ENCODE measurements around the gene VWC2L.

VWC2L gene

DNA sequence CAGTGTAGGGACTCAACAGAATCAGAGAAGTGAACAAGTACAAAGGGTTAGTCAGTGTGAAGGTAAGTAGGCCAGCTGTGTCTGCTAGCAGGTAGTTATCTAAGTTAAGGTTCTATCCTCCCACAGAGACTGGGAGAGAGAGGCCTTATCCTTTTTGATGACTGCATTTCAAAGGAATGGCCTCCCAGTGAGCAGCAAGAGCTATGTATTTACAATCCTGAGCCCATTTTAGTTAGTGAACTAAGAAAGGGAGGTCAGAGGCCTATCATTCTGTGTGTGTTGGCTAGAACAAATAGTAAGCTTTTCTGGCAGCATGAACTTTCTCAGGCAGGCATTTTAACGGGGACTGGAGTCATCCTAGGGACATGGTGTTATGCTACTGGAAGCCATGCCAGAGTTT is 182.9 kb downstream of the VWC2L start:
- peak; percentile 10 for DNase-seq (ENCODE audit: low spot score)

DNA sequence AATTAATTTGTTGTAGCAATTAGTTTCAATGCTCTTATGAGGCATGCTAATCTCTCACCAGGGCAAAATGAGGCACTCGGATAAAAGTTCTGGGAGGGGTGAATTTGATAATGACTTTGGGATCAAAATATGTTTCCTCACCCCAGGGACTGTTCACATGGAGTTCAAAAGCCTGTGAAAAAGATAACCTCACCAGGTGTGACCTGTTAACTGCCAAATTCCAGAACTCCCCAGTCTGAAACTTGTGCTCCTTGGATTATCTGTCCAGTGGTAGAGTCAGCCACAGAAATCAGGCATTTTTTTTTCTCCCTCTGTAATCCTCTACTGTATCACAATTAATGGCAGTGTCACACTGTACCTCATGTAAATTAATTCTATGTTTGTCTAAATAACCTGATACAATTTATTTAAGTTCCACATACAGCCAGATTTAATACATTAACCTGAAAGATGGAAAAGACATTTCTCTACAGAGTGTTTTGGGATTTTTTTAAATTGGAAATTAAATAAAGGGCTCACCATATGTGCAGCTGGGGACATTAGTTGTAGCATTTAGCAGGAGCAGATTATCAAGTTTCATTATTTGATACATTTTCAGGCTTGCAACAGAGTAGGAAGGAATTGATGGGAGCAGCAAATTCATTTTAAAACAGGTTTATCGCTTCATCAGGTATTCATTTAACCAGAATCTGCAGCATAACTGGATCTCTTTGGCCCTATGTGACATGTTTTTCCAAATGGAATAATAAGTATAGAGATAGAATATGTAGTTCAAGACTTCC is 191.2 kb downstream of the VWC2L start:
- DNase-seq (ENCODE audit: low spot score): no peak

DNA sequence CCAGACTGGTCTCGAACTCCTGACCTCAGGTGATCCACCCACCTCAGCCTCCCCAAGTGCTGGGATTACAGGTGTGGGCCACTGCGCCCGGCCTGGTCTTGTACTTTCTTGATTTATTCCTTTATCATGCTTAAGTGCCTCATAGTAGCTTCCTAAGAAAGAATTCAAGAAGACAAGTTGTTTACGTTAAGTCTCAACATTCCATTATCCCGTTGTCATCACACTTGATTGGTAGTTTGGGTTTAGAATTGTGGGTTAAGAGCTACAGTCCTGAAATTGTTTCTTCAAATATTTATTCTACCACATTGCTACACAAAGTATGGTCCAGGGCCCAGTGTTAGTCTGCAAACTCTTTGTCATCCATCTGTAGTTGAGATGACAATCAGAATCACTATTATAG is 194.0 kb downstream of the VWC2L start:
- DNase-seq (ENCODE audit: low spot score): peak; percentile 20

DNA sequence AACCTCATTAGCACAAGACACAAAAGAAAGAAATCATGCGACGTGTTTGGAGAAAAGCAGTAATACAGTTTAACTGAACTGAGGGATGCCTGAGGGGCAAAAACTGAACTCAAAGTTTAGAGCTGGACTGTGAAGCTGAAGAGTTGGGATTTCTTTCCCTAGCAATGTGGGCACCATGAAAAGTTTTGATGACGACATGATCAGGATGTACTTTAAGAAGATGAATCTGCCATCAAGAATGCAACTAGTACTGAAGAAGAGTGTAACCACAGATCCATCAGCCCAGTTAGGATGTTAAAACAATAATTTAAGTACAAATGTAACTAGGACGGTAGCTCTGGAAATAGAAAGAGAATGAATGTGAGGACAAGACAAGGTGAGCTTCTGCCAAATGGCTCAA is 196.2 kb downstream of the VWC2L start:
- no peak for DNase-seq (ENCODE audit: low spot score)

GRCh38 chr2:214611015-214611414 is 200.2 kb downstream of the VWC2L start:
- DNase-seq (ENCODE audit: low spot score): no peak

- DNase-seq (ENCODE audit: low spot score): no peak
Measured at GRCh38 chr2:214624166-214624760, 213.4 kb downstream of the VWC2L start.

GRCh38 chr2:214628091-214628490 is 217.2 kb downstream of the VWC2L start:
- DNase-seq (ENCODE audit: low spot score): no peak
